ENCODE data around the gene FHAD1. TPM values are rescaled to one million over a fixed set of nuclear protein-coding genes. Genes with fewer than 3 reads are reported as not detected.
"Not testable (repeated sequence)": the region's sequence is repeated elsewhere in the genome, so short reads cannot be mapped to it uniquely, and the experiment has no call there.

The FHAD1 gene
- total RNA-seq, 1 experiment from 2014 or later: 3.5 TPM

DNA sequence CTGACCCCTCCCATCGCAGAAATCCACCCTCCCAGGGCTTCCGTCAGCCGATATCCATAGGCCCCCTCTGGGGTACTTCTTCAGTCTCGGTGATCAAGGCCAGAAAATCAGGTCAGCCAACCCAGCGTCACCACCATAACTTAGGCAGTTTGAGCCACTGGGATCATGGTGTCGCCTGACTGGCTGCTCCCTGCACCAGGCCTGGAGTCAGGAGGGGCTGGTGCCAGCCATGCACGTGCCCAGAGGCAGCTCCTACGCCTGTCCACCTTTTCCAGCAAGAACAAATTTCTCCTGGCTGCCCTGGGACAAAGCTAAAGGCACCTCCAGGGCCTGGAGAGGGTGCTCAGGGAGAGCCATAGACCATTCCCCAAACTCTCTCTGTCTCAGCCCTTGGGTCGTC, 186.4 kb downstream of the FHAD1 start (continued):
- TF ChIP-seq, protein P1, sequence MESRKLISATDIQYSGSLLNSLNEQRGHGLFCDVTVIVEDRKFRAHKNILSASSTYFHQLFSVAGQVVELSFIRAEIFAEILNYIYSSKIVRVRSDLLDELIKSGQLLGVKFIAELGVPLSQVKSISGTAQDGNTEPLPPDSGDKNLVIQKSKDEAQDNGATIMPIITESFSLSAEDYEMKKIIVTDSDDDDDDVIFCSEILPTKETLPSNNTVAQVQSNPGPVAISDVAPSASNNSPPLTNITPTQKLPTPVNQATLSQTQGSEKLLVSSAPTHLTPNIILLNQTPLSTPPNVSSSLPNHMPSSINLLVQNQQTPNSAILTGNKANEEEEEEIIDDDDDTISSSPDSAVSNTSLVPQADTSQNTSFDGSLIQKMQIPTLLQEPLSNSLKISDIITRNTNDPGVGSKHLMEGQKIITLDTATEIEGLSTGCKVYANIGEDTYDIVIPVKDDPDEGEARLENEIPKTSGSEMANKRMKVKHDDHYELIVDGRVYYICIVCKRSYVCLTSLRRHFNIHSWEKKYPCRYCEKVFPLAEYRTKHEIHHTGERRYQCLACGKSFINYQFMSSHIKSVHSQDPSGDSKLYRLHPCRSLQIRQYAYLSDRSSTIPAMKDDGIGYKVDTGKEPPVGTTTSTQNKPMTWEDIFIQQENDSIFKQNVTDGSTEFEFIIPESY (IDR thresholded peaks at IDR 0.05; ENCODE audit: extremely low read depth, insufficient replicate concordance, low read length): no peak
- no peak for TF ChIP-seq SRF (IDR thresholded peaks at IDR 0.05; ENCODE audit: low read depth)
- no peak for TF ChIP-seq TCF7L2 (IDR thresholded peaks at IDR 0.05; ENCODE audit: borderline replicate concordance, extremely low read depth, insufficient read depth, insufficient read length)
- TF ChIP-seq SP1 (IDR thresholded peaks at IDR 0.05; ENCODE audit: low read depth): no peak
- no peak for TF ChIP-seq JUND (IDR thresholded peaks at IDR 0.05)

DNA sequence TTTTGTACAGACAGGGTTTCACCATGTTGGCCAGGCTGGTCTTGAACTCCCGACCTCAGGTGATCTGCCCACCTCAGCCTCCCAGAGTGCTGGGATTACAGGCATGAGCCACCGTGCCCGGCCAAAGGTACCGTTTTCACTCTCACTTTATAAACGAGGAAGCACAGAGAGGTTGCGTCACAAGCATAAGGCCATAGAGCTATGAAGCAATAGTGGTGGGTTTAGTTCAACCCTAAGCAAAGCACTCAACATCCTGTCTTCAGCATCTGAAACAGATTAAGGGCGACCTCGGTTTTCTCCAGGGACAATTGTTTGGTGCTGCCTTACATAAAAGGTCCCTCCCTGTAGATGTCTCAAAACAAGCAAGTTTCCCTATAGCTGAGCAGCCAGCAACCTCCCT, 187.7 kb downstream of the FHAD1 start:
- RAD21 ChIA-PET (ENCODE audit: low non-redundant PET in 1 of 2, low total read pairs in 2 of 2, uncharacterized antibody in 2 of 2, unreplicated experiment in 2 of 2); intact Hi-C loops (cut with micrococcal nuclease); H3K4me2 ChIP-seq (ENCODE audit: low read length); H3K79me2 ChIP-seq (ENCODE audit: insufficient read depth, low read length); H3K27ac ChIP-seq (ENCODE audit: low read depth, low read length); H3K9me3 ChIP-seq (ENCODE audit: control insufficient read depth in 1 of 2, insufficient read depth in 1 of 2, low read depth in 1 of 2, low read length in 2 of 2); H3K4me3 ChIP-seq (replicated peaks in 1 of 2; ENCODE audit: low read depth in 1 of 2, low read length in 2 of 2); H3K36me3 ChIP-seq (ENCODE audit: control insufficient read depth in 1 of 2, insufficient read depth in 2 of 2, low read length in 2 of 2); ATAC-seq; H3K27me3 ChIP-seq (ENCODE audit: insufficient read depth, low read length); H3K9me2 ChIP-seq (ENCODE audit: insufficient read depth); H4K20me1 ChIP-seq (ENCODE audit: insufficient read depth); POLR2A ChIA-PET; H3K9ac ChIP-seq (ENCODE audit: low read length); DNase-seq (ENCODE audit: low read depth, low spot score); CTCF ChIA-PET; H2AFZ ChIP-seq (ENCODE audit: low read depth, low read length, poor library complexity, severe bottlenecking); BruUV-seq (replicated peaks): not testable (repeated sequence)
- peaks cover 0 to 30% of the 10 kb centered on the region in 2 experiments; a peak in 2 of 4 replicates for H3K4me1 ChIP-seq (ENCODE audit: control insufficient read depth in 1 of 2, insufficient read depth in 2 of 2, low read length in 2 of 2)

Measured in HCT116 (cell line).